SK-N-SH treated with all-trans-retinoic acid at 6 μM for 48 hours (cell line): ENCODE data around the gene GGT1.
"Not testable (repeated sequence)": the region's sequence is repeated elsewhere in the genome, so short reads cannot be mapped to it uniquely, and the experiment has no call there.

Experiments
- ATAC-seq: fragments of 200-7000 bp; cut with Tn5 transposase; 3 replicates; pipeline ENCODE4 v1.9.1; 2020; ENCODE audit warnings: mild to moderate bottlenecking, moderate library complexity

Gene GGT1

GRCh38 chr22:24630812-24631427, 27.9 kb downstream of the GGT1 start:
- ATAC-seq, result not testable (repeated sequence)

DNA sequence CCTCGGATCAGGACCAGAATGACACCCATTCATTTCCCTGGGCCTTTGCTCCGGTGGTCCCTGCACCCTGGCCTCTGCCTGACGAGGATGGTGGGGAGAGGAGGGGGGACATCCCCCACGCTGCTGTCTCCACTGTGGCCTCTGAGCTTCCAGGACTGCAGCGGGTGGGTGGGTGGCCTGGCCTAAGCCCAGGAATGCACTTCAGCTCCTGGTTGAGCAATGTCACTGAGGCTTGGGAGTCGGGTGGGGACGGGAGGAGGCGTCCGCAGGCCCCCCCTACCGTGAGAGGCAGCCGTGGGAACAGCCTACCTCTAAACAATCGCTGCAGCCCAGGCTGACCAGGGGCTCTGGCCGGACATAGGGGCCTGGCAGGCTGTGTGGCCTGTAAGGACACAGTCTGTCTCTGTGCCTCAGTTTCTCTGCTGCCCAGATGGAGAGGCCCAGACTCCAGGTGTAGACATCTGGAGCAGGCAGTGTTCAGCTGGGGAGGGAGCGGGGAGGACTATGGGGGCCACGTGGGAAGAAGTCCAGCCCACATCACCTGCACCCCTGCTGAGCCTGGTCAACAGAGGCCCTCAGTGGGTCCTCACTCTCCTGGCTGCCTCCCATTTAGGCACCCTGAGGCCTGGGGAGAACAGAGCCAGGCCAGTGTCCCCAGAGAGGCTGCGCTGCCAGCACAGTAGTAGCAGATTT, 28.6 kb downstream of the GGT1 start:
- ATAC-seq, result not testable (repeated sequence)

GRCh38 chr22:24632642-24633041, 29.6 kb downstream of the GGT1 start:
- not testable (repeated sequence) for ATAC-seq

- ATAC-seq, result not testable (repeated sequence)
These were observed 30.4 kb downstream of the GGT1 start for GRCh38 chr22:24633231-24634023.

- not testable (repeated sequence) for ATAC-seq
These were observed 31.9 kb downstream of the GGT1 start for GRCh38 chr22:24634776-24635389.

DNA sequence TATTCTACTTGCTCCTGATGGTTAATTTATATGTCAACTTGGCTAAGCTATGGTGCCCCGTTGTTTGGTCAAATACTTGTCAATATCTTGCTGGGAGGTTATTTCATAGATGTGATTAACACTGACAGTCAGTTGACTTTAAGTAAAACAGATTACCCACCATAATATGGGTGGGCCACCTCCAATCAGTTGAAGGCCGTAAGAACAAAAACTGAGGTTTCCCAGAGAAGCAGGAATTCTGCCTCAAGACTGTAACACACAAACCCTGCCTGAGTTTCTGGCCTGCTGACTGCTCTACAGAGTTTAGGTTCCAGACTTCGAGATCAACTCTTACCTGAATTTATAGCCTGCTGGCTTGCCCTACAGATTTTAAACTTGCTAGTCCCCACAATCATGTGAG, 33.5 kb downstream of the GGT1 start:
- not testable (repeated sequence) for ATAC-seq

DNA sequence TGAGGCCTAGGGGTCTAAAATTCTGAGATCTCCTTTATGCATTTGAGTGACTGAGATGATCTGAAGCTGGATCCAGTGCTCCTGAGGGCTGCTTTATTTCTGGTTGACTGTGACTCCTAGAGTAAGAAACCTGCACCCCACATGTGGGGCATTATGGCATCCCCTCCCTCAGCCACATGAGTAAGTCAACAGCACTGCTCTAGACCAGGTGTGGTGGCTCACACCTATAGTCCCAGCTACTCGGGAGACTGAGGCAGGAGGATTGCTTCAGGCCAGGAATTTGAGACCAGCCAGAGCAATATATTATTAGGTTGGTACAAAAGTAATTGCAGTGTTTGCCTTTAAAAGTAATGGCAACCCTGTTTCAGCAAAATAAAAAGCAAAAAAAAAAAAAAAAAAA, 39.3 kb downstream of the GGT1 start:
- ATAC-seq, result not testable (repeated sequence)

DNA sequence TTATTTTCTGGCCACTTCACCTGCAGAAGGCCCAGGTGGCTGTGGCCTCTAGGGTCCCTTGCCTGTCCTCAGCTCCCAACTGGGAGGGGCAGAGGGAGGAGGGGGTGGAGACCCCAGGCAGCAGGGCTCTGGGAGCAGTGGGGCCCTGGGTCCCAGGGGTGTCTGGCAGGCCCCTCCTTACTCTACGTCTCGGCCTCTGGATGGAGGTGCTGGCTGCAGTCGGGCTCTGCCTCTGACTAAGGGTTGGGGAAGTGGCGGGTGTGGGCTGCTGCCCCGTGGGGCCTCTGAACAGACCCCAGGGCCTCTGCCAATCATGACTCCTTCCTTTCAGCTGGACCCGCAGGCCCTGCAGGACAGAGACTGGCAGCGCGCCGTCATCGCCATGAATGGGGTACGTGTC, 41.4 kb downstream of the GGT1 start:
- ATAC-seq, result not testable (repeated sequence)

GRCh38 chr22:24645408-24646399, 42.7 kb downstream of the GGT1 start:
- ATAC-seq, result not testable (repeated sequence)

- ATAC-seq, result not testable (repeated sequence)
These were observed 43.8 kb downstream of the GGT1 start for GRCh38 chr22:24646756-24647155.

GRCh38 chr22:24649371-24649770, 46.4 kb downstream of the GGT1 start:
- not testable (repeated sequence) for ATAC-seq

GRCh38 chr22:24650884-24651283, 47.9 kb downstream of the GGT1 start:
- ATAC-seq, result not testable (repeated sequence)

GRCh38 chr22:24665395-24665794, 62.4 kb downstream of the GGT1 start:
- ATAC-seq, result not testable (repeated sequence)

DNA sequence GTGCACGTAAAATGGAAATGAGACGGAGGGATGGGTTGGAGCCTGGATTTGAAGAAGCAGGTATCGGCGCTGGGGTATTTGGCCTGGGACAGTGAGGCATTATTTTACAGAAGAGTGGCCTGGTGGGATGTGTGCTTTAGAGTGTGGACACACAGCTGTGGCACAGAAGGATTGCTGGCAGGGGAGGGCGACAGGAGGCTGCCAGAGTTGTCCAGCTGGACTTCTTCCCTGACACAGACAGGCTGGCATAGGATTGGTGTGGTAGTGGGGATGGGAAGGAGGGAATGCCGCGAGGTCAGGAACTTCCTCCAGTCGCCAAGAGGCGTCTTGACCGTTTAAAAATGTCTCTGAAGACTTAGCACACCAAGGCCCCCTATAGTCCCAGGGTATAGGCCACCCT, 64.9 kb downstream of the GGT1 start:
- ATAC-seq, result not testable (repeated sequence)

DNA sequence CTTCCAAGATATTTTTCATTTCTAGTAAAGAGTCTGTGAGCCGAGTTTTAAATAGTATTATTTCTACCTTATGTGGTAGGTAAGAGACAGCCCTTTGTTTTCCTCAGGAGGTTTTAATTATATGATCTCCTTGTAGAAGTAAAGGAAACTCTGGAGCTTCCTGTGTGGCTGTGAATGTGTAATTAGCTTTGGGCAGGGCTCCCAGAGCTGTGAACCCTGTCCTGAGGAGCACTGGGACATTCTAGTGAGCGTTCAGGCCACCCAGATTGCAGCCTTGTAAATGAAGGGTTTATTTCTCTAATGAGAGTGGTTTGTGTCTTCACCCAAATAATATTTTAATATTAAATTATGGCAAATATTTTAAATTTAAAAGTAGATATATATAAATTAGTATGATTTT, 69.5 kb downstream of the GGT1 start:
- ATAC-seq, result not testable (repeated sequence)
